NCI-H2029 treated with DMSO at 0.1 percent for 48 hours (cell line): Measurements from ENCODE around the gene CDC14B.
"Not testable (repeated sequence)": the region's sequence is repeated elsewhere in the genome, so short reads cannot be mapped to it uniquely, and the experiment has no call there.

Source experiments
- DNase-seq: peaks from one replicate; lab custom pipeline; 2025; lab: John Stamatoyannopoulos, UW

Gene CDC14B

DNA sequence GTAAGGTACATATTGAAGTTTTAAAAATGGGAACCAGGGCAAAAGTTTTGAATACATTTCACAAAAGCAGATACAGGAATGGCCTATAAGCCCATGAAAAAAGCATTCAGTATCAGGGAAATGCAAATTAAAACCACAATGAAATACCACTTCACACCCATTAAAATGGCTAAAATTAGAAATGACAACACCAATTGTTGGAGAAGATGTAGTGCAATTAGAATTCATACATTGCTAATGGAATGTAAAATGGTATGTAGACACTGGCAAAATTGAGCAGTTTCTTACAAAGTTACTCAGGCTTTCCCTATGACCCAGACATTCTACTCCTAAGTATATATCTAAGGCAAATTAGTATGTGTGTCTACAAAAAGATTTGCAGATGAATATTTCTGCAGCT is 34.2 kb downstream of the CDC14B start:
- DNase-seq = no peak

DNA sequence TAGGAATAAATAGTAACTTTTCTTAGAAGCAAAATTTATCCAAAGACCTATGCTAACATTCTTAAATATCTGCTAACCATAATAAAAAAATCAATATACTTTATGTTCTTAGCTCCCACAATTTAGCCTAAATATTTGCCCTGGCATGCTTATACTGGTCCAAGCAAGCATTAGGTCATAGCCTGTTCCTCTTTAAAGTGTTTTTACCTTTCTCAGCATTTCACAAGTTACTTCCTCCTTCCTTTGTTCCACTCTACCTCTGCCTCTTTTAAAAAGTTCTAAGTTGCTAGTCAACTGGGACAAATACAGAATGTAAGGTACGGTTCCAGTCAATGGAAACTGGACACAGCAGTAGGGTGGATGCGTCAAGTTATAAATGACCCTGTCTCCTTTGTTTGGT is 37.4 kb downstream of the CDC14B start:
- DNase-seq = not testable (repeated sequence)

DNA sequence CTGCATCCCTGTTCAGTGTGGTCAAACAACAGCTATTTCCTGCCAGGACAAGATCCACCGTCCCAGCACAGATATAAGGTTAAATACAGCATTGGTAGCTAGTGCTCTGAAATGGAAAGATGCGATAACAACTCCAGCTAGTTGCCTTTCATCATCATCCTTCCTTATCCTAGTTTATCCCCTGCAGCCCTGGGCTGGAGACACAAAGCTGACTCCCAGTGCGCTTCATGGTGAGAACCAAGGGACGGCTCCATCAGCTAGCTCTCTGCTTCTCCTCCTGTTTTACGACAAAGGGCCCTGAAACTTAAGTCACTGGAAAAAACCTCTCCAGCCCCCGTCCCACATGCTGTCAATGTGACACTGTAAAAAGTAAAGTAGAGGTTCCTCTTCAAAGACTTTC is 37.9 kb downstream of the CDC14B start:
- no peak for DNase-seq

DNA sequence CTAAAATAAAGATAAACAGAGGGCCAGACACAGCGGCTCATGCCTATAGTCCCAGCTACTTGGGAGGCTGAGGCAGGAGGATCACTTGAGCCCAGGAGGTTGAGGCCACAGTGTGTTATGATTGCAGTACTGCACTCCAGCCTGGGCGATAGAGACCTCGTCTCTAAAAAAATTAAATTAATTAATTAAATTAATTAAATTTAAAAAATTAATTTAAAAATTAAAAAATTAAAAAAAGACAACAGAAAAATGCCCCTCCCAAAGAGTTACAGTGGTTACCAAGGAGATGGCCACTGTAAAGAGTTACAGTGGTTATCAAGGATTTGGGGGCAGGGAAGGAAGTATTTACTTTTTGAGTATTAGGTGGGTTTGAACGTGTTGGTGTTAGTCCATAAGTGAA is 38.3 kb downstream of the CDC14B start:
- DNase-seq = no peak

GRCh38 chr9:96574931-96575351 is 44.7 kb downstream of the CDC14B start:
- DNase-seq = no peak

GRCh38 chr9:96574455-96574854 is 45.2 kb downstream of the CDC14B start:
- DNase-seq = no peak

DNA sequence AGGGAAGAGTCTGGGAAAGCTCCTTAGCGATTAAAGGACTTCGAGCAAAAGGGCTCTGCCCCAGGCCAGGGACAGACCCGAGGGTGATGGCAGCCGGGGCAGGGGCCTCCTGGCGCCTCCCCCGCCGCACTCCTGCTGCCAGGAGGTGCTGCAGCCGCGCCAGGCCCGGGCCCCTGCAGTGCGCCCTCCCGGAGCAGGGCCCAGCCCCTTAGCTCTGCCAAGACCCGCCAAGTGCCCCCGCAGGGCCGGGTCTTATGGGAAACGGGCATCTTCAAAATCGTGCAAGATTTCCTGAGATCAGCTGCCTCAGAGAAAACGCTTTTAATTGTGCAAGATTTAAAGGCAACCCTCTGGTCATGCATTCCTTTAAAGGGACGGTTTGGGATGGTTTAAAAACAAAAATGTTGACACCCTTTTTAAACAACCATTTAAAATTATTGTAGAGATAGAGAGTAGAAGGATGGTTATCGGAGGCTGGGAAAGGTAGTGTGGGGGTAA is 52.4 kb downstream of the CDC14B start:
- no peak for DNase-seq

GRCh38 chr9:96566498-96567202 is 53.0 kb downstream of the CDC14B start:
- DNase-seq = no peak

GRCh38 chr9:96565671-96566497 is 53.8 kb downstream of the CDC14B start:
- DNase-seq = no peak

DNA sequence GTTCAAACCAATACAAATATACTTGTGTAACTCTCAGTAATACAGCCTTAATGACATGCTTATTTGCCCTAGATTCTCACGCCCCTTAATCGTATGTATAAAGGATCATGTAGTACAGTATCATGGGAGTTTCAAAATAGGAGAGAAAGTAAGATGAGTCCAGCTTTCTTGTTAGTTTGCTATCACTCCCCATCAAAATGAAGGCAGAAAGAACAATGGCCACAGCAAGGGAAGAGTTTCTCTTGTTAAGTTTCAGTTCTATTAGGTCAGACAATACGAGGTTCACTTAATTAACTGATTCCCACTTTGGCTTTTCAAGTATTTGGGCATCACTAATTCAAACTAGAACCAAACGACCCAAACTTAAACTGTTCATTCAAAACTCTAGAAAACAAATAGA is 55.4 kb downstream of the CDC14B start:
- no peak for DNase-seq

DNA sequence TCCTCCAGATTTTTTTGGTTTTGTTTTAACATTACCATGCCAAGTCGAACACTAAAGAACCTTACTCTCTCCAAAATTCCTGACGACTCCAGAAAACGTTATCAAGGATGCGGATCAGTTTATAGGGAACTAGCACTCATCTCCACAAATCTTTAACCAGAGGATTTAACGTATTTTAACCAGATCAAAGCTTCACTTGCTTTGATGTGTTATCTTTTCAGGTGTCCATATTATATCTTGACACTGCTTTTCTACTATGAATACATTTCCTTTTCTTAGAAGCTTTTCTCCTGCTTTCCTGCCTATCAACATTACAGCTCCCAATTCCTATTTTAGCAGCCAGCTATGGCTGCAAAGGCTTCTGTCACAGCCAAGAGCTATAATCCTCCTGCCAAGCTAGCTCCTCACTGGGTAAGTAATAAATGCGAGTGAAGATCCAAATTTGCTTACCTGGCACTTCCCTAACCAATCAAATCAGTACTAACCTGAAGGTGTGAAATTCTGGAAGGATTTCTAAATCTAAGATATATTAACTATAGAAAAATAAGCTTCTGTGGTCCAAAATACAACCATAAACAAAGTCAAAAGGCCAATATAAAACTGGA is 60.2 kb downstream of the CDC14B start:
- no peak for DNase-seq

DNA sequence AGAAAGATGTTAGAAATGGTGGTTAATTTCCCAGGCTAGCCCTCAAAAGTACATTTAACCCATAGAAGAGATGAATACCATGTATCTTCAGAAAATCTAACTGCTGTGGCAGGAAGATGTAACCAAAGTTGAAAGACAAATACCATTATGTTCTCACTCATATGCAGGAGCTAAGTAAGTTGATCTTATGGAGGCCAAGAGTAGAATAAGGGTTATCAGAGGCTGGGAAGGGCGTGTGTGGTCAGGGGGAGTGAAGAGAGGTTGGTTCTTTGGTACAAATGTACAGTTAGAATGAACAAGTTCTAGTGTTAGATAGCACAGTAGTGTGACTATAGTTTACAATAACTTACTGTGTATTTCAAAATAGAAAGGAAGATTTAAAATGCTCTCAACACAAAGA is 61.7 kb downstream of the CDC14B start:
- DNase-seq = no peak

GRCh38 chr9:96556701-96557461 is 62.8 kb downstream of the CDC14B start:
- no peak for DNase-seq

DNA sequence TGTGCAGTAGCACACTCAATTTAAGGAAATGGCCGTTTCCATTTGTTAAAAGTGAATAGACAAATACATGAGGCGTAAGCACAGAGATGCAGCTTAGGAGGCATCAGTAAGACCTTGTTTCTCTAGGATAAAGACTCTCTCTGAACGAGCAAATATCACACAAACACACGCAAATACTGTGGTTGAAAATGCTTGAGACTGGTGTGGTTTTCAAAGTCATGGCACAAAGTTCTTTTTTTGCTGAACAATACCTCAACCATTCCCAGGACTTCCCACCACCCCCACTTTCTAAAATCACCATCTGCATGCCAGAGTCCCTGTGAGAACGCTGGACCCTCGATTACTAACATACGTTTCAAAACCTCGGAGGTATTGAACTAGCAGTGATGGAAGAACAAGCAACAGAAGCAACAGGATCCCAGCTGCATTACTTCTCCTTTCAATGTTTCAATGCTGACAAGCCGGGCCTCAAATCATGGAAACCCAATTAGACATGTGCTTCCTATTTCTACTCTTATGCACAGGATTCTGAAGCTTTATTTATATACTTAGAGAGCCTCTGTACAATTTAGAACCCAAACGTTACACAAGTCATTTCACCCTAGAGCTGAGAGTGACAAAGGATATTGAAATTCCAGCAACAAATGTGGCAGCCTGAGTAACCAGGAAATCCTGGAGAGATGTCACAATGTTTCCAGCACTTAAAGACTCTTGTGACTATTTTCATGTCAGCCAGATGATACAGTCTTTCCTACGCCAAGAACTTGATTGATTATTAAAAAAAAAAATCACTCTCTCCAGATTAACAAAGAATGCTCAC is 63.9 kb downstream of the CDC14B start:
- DNase-seq = no peak

GRCh38 chr9:96554801-96555566 is 64.7 kb downstream of the CDC14B start:
- no peak for DNase-seq

DNA sequence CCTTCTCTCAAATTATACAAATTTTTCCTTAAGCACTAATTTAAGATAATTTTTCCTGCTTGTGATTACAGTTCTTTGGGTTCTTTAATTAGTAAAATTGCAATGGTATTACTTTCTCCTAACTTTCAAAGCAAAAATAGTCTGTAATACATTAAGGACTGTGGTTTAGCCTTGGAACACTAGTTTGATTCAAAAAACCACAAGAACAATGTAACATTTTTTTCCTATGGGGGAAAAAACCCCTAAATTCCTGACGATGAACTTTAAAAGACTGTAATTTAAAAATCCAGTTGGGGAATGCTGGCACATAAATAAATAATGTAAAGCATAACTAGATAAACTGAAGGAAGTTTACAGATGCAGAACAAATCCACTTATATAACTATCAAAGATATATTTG is 65.3 kb downstream of the CDC14B start:
- no peak for DNase-seq

GRCh38 chr9:96553070-96553469 is 66.6 kb downstream of the CDC14B start:
- DNase-seq = no peak

GRCh38 chr9:96551403-96551802 is 68.2 kb downstream of the CDC14B start:
- DNase-seq = no peak

DNA sequence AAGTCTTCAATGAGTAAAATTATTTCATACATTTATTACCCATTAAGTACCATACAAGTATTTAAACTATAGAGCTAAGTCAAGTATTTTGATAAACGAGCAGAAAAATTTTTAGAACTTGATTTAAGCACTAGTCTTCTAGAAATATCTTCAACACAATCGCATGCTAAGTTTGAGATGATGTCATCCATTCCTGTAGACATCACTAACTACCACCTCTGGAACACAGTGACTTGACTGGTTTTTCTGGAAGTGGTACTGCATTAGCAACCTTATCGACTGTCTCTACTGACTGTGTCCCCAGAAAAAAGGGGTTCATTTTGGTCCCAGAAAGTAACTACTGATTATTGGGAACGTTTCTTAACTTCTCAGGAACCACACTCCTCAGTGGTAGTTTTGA is 69.0 kb downstream of the CDC14B start:
- no peak for DNase-seq

- DNase-seq = not testable (repeated sequence)
These were observed 76.5 kb downstream of the CDC14B start for GRCh38 chr9:96543131-96543530.

- DNase-seq = no peak
These were observed 79.5 kb downstream of the CDC14B start for GRCh38 chr9:96540106-96540505.
